ENCODE results near the gene SORT1. TPM values are rescaled to one million over a fixed set of nuclear protein-coding genes. Genes with fewer than 3 reads are reported as not detected.

SORT1 gene
- total RNA-seq, 1 experiment from 2014 or later = 47.9 TPM

DNA sequence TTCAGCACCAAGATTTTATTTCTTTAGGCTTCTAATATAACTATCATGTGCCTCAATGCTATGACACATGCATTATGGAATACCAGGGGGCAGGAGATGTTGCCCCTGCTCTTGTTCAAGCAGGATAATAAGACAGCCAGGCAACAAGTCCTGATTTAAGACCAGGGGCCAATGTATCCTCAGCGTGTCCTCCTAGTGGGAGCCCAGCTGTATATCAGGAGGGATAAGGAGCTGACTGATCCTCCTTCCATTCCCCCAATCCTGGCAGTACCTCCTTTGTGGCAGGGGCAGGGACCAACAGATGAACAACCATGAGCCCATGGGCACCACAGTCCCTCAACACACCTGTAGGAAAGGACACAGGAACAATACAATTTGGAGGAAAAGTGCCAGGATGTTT lies 29.3 kb downstream of the SORT1 start:
- Mint-ChIP-seq H3K27ac (no peak overlapping the region), H3K4me3 (no peak overlapping the region), H3K4me1 (peaks cover 23 to 24% of the 10 kb centered on the region in 2 experiments), H3K36me3 (ENCODE audit: insufficient read depth in 1 of 3, low read depth in 3 of 3) (peaks cover 17 to 29% (median 23%) of the 10 kb centered on the region in 3 experiments), H3K27me3 (ENCODE audit: low read depth) (no peaks in the 10 kb centered on the region), H3K9me3 (no peaks in the 10 kb centered on the region)
- H3K4me2 ChIP-seq (ENCODE audit: insufficient read depth, insufficient read length, low read length) = no peak overlapping the region
- H3K14ac ChIP-seq (ENCODE audit: insufficient read depth, low read length) = no peak overlapping the region
- no peak overlapping the region for H3K27ac ChIP-seq (ENCODE audit: insufficient read length, low read depth, low read length)
- no peak overlapping the region for H3K4ac ChIP-seq (ENCODE audit: low read depth, low read length)
- H2AFZ ChIP-seq (ENCODE audit: low read length) = no peak overlapping the region
- no peak overlapping the region for H4K5ac ChIP-seq (ENCODE audit: insufficient read length, low read depth, low read length)
- H2BK5ac ChIP-seq (ENCODE audit: insufficient read length, low read length) = no peak overlapping the region
- no peak overlapping the region for H3K23ac ChIP-seq (ENCODE audit: insufficient read length, low read depth, low read length)
- no peak overlapping the region for H4K8ac ChIP-seq (replicated peaks; ENCODE audit: insufficient read length, low read depth, low read length)
- no peak; the same call in 2 of the 3 replicates for TF ChIP-seq CTCF (conservative IDR thresholded peaks at IDR 0.05)
- no peak overlapping the region for H3K9ac ChIP-seq (ENCODE audit: extremely low read depth, insufficient read length, low read length)
- H3K18ac ChIP-seq (ENCODE audit: insufficient read length, low read depth, low read length) = no peak overlapping the region
- H2BK120ac ChIP-seq (ENCODE audit: low read depth, low read length, poor library complexity, severe bottlenecking) = no peak overlapping the region
- no peaks in the 10 kb centered on the region; the same call in 1 of the 2 replicates for H3K4me1 ChIP-seq (ENCODE audit: insufficient read depth, low read length)
- peaks cover 3% of the 10 kb centered on the region; the same call in 1 of the 2 replicates for H3K79me2 ChIP-seq (ENCODE audit: insufficient read depth, low read length)
- no peak for DNase-seq
- no peak overlapping the region for H4K91ac ChIP-seq (ENCODE audit: insufficient read length, low read depth, low read length)
- no peaks in the 10 kb centered on the region for H3K23me2 ChIP-seq (ENCODE audit: insufficient read length, low read depth, low read length, poor library complexity, severe bottlenecking)
- no peak overlapping the region for H2BK15ac ChIP-seq (ENCODE audit: low read depth, low read length)
- H2BK12ac ChIP-seq (ENCODE audit: insufficient read length, low read depth, low read length) = no peak overlapping the region
- H2AK5ac ChIP-seq (ENCODE audit: insufficient read length, low read length) = no peak overlapping the region
- no peaks in the 10 kb centered on the region for H3K27me3 ChIP-seq (ENCODE audit: insufficient read depth, low read length)
- no CpG with 5 or more reads among the region's 1 CpG for WGBS (ENCODE audit: extremely low coverage, insufficient read length, low lambda C conversion rate)
- H4K20me1 ChIP-seq (ENCODE audit: control insufficient read depth, insufficient read depth, insufficient read length) = no peaks in the 10 kb centered on the region
- H3K9me3 ChIP-seq (ENCODE audit: control insufficient read depth, low read depth, low read length) = no peaks in the 10 kb centered on the region
- no peak overlapping the region for H3T11ph ChIP-seq (ENCODE audit: low read length)
- H2BK20ac ChIP-seq (ENCODE audit: low read depth, low read length, poor library complexity, severe bottlenecking) = no peak overlapping the region
- no peak overlapping the region for H3K56ac ChIP-seq (ENCODE audit: insufficient read length, low read depth, low read length)
- H3K79me1 ChIP-seq (ENCODE audit: insufficient read depth, low read depth, low read length, poor library complexity, severe bottlenecking) = peaks cover 5% of the 10 kb centered on the region
